Muscle of arm (tissue), 12 donors: ENCODE results near the gene PACSIN3. TPM values are rescaled to one million over a fixed set of nuclear protein-coding genes. Genes with fewer than 3 reads are reported as not detected.

Experiments used
- DNase-seq: peaks from one replicate; pipeline ENCODE4 v3.0.0-alpha.2; 2013
- polyA plus RNA-seq, 12 donors: library from polyadenylated mRNA; unstranded; fragments of 120-200 nt; gene quantifications; one replicate each; pipeline ENCODE4 v1.2.1, GENCODE V29; 2013; ENCODE audit not compliant: insufficient read length in 12 of 12

PACSIN3 gene
- polyA plus RNA-seq, 12 donors = 82.5 to 284 (median 153) TPM; not detected in 1

DNA sequence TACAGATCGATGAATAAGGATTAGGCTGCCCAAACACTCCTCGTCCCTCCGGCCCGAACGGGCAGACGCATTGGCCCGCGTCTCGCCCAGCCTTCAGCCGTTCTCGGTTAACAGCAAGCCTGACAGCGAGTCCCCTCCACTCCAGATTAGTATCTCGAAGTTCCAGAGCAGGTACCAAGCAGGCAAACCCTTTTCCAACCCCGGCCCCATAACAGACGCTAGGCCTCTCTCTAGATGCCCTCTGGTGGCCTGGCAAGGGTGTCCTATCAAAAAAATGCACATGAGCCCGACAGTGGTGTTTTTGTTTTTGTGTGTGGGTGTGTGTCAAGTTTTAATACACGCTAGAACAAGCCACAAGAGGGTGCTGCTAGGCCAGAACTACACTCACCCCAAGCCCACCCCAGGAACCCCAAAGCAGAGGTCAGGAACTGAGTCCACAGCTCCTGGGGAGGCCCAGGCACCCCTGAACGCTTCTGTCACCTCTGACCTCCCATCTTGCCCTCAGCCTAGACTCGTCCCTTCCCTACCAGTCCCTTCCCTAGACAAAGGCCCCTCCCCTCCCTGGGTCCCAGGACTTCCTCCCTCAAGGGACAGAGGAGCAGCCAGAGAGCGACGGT, 8.9 kb downstream of the PACSIN3 start:
- DNase-seq = peak; percentile 79

DNA sequence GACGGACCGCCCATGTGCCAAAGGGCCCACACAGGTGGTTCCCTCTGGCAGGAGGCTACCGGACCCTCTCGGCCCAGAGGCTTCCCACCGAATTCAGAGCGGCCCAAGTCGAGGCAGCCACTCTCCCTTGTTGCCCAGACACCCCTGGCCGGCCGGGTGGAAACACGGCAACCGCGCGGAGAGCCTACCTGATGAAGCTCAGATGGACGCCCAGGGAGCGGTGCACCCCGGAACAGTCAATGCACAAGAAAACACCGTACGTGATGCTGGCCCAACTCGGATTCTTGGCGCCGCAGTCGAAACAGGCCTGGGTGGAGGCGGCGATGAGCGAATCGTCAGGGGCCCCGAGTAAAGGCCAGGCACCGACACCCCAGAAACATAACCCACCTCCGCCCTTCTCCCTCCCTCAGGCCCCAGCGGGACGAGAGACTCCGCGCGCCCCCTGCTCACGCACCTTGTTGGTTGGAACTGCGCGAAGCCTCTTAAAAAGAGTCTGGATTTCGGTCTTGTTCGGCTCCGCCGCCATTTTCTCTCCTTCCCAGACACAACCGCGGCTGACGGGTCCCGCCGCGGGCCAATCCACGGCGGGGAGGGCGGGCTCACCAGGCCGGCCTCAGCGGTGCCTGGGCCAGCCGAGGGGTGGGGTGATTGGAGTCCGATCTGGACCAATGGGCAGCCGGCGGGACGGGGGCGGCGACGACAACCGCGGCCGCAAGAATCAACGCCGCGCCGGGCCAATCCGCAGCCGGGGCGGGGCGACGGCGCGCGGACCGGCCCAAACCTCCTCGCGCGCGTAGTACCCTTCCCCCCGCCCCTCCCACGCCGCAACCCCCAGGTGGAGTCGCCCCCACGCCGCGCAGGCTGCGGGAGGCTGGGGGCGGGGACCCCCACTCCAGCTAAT, 9.7 kb downstream of the PACSIN3 start, which contains the start of gene ARFGAP2:
Gene ARFGAP2 (minus strand): TSS at position 552 of the 901 bp plus-strand sequence. CDS start 26 bp downstream, at position 526.
- DNase-seq = peak; percentile 97

- no peak for DNase-seq
Measured at GRCh38 chr11:47175746-47176327, 10.4 kb downstream of the PACSIN3 start.

- no peak for DNase-seq
Measured at GRCh38 chr11:47172740-47173336, 13.4 kb downstream of the PACSIN3 start.

DNA sequence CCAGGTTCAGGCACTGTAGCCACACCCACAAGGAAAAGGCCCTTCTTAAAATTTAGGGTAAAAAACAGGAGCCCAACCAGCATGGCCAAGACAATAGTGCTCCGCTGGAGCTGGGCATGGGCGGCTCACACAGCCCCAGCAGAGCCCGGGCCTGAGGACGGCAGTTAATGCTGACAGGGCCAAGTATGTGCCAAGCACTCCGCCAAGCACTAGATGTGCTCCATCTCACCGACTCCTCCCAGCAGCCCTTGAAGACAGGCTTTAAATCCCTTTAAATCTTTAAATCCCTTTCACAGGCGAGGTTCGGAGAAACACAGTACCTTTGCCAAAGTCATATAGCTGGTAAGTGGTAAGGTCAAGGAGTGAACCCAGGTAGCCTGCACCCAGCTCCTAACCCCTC, 14.4 kb downstream of the PACSIN3 start:
- DNase-seq = no peak

DNA sequence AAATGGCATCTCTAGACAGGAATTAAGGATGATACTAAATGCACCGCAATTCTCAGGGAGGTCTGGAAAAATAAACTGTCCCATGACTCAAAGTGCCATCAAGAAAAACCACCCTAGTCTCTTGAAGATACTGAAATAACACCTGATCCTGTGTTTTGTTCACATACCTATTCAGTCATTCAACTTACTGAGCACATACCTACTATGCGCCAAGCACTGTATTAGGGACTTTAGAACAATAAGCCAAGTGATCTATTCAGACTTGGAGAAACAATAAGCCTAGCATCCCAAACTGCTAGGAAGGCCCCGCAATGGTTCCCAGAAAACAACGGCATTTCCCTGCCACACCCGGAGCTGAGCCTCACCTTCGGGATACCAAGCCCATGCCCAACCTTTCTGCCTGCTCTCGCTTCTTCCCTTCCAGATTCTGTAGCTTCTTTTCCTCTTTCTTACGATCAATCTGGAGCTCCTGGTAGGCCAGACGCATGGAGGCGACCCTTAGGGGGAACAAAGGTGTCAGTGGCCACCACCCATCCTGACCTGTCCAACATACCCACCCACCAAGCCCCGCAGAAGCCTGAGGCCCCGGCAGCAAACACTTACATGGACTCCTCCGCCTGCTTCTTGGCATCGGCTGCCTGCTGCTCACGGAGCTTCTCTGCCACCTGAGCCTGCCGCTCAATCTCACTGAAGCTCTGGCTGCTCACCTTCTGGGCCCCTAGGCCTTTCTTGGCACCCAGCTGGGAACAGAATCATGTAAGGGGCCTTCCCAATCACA, 15.0 kb downstream of the PACSIN3 start:
- no peak for DNase-seq

DNA sequence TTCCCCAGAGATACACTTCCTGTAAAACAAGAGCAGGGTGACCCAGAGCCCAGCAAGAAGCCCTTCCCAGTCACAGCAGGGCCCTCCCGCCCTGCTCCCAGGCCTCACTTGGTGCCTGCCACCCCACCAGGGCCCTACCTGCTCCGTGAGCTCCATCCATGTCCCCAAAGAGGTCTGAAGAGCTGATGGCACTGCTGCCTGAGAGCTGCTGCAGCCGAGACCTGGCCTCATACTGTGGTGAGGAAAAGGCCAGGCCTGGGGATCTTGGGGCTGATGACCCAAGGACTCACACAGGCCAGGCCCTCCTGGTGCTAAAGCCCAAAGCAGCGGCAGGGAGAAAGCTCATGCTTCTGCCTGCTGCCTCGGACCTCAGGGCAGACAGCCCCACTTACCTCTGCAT, 19.9 kb downstream of the PACSIN3 start:
- no peak for DNase-seq

- DNase-seq = no peak
Measured at GRCh38 chr11:47165253-47165840, 20.9 kb downstream of the PACSIN3 start.

DNA sequence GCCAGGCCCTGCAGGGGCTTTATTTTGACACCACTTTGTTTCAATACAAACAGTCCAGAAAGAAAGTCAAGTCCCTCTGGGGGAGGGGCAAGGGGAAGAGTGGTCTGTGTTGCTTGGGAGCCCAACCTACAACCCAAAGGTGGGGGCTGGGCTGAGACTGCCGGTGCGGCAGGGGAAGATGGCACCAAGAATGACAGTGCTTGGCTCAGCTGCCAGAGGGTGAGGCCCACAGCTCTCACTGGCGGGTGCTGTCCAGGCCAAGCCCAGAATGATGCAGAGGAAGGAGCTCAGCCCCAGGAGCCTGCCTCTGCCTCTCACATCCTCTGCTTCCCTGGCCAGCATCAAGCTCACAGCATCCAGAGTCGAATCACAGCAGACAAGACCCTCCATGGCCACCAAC, 21.9 kb downstream of the PACSIN3 start:
- DNase-seq = no peak

GRCh38 chr11:47163898-47164297, 22.3 kb downstream of the PACSIN3 start:
- DNase-seq = no peak

- DNase-seq = no peak
Measured at GRCh38 chr11:47163193-47163592, 23.0 kb downstream of the PACSIN3 start.

GRCh38 chr11:47162426-47162825, 23.8 kb downstream of the PACSIN3 start:
- DNase-seq = no peak

DNA sequence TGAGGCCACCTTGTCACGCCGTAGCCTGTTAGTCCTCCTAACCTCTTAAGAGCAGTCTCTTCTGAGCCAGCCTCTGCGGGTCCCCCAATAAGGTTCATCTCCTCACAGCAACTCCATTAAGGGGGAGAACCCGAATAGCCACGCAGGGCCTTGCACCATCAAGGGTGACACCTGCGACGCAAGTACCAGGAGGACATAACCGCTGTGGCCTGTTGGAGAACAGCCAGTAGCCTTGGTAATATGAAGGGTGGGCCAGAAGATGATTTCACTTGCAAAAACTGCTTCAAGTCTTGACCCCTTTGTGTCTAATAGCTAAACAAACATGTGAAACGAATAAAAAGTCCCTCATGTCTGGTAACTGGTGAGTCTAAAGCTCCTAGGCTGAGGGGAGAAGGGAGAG, 24.3 kb downstream of the PACSIN3 start:
- DNase-seq = no peak

DNA sequence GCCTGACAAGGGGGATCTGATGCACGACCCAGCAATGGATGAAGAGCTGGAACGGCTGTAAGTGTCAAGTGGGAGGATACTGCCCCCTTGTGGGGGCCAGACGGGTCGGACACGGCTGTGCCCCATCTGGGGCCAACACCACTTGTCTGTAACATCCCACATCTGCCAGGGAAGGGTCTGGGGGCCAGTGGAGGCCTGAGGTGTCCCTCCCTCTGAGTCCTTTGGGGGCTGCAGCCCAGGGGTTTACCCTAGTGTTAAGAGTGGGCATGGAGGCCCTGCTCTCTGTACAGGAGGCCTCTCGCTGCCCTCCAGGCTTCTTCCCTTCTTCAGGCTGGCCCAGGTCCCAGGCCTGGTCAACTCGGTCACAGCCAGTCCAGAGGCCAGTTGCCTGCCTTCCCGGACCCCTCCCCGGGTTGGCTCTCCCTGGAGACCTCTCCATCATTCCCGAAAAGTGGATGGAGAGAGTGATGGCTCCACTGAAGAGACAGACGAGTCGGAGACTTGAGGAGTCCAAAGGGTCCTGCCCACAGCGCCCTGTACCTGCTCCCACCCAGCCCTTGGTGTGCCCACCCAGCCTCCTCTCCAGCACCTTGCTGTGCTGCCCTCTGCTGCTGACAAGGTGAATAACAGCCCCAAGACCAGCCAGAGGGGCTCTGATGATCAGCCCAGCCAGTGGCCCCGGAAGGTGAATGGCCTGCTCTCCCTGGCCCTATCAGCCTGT, 24.9 kb downstream of the PACSIN3 start:
- DNase-seq = peak; percentile 75

GRCh38 chr11:47160753-47161133, 25.5 kb downstream of the PACSIN3 start:
- DNase-seq = no peak

GRCh38 chr11:47158242-47158641, 28.0 kb downstream of the PACSIN3 start:
- DNase-seq = no peak

- no peak for DNase-seq
Measured at GRCh38 chr11:47157805-47158204, 28.4 kb downstream of the PACSIN3 start.

- no peak for DNase-seq
Measured at GRCh38 chr11:47156951-47157350, 29.3 kb downstream of the PACSIN3 start.

- no peak for DNase-seq
Measured at GRCh38 chr11:47156333-47156732, 29.9 kb downstream of the PACSIN3 start.

- DNase-seq = no peak
Measured at GRCh38 chr11:47155879-47156278, 30.4 kb downstream of the PACSIN3 start.
